WTC11 (cell line): Measurements from ENCODE around the gene AIG1. TPM values are rescaled to one million over a fixed set of nuclear protein-coding genes. Genes with fewer than 3 reads are reported as not detected.

Experiments
- ATAC-seq: fragments of 200-7000 bp; cut with Tn5 transposase; 2 replicates; pipeline ENCODE4 v1.10.0; 2021; ENCODE audit warnings: mild to moderate bottlenecking, moderate library complexity
- CTCF ChIA-PET: fragments of 300-600 bp; sonication (Branson Sonifier 250); formaldehyde crosslinking; loops from one replicate; lab custom pipeline; 2021; ENCODE audit warnings: antibody characterized with exemption; lab: Charles Lee
- POLR2A ChIA-PET: fragments of 350-600 bp; sonication (Branson Sonifier 250); formaldehyde crosslinking; loops from one replicate; lab custom pipeline; 2021; ENCODE audit warnings: antibody characterized with exemption; lab: Charles Lee
- DNase-seq: peaks from one replicate; pipeline ENCODE4 v3.0.0; 2021; ENCODE audit warnings: low spot score
- H3K27ac Mint-ChIP-seq: 2 replicates; pipeline ENCODE4 v1.8.0; 2021; ENCODE audit warnings: mixed read lengths
- H3K27me3 Mint-ChIP-seq: 2 replicates; pipeline ENCODE4 v1.8.0; 2021; ENCODE audit warnings: low read depth, mild to moderate bottlenecking, moderate library complexity, mixed read lengths
- H3K36me3 Mint-ChIP-seq: 2 replicates; pipeline ENCODE4 v1.8.0; 2021; ENCODE audit warnings: mixed read lengths
- H3K4me1 Mint-ChIP-seq: 2 replicates; pipeline ENCODE4 v1.8.0; 2022; ENCODE audit warnings: mixed read lengths
- H3K4me3 Mint-ChIP-seq: 2 replicates; pipeline ENCODE4 v1.8.0; 2021; ENCODE audit warnings: mild to moderate bottlenecking, moderate library complexity, mixed read lengths
- H3K9me3 Mint-ChIP-seq: 2 replicates; pipeline ENCODE4 v1.8.0; 2021; ENCODE audit warnings: mixed read lengths
- ARID4B ChIP-seq: sonication (generic); formaldehyde crosslinking; IDR thresholded peaks from 2 replicates; pipeline ENCODE4 v1.8.0; 2023; ENCODE audit warnings: missing genetic modification reagents, mild to moderate bottlenecking, borderline replicate concordance
- ATF1 ChIP-seq: sonication (generic); formaldehyde crosslinking; IDR thresholded peaks from 2 replicates; pipeline ENCODE4 v1.8.1; 2023; ENCODE audit warnings: mild to moderate bottlenecking, moderate library complexity, missing genetic modification reagents
- CBFB ChIP-seq: sonication (generic); formaldehyde crosslinking; IDR thresholded peaks from 2 replicates; pipeline ENCODE4 v1.8.1; 2022; ENCODE audit warnings: mild to moderate bottlenecking, low read depth, missing genetic modification reagents
- CDX4 ChIP-seq: fragments of 250-450 bp; sonication (Bioruptor Pico); IDR thresholded peaks from 2 replicates; pipeline ENCODE4 v1.9.0; 2021; ENCODE audit warnings: moderate library complexity, mild to moderate bottlenecking, inconsistent platforms, borderline replicate concordance
- FOXK1 ChIP-seq: sonication (generic); formaldehyde crosslinking; IDR thresholded peaks from 2 replicates; pipeline ENCODE4 v1.8.0; 2022; ENCODE audit warnings: mild to moderate bottlenecking, moderate library complexity, missing genetic modification reagents
- FOXP1 ChIP-seq: sonication (generic); formaldehyde crosslinking; IDR thresholded peaks from 2 replicates; pipeline ENCODE4 v1.8.0; 2022; ENCODE audit warnings: missing genetic modification reagents, mild to moderate bottlenecking, moderate library complexity, borderline replicate concordance
- GTF2I ChIP-seq: fragments of 250-450 bp; sonication (Bioruptor Pico); conservative IDR thresholded peaks from 2 replicates; pipeline ENCODE4 v1.4.0; 2021; ENCODE audit warnings: mild to moderate bottlenecking
- HMGXB4 ChIP-seq: sonication (generic); formaldehyde crosslinking; IDR thresholded peaks from 2 replicates; pipeline ENCODE4 v1.8.1; 2023; ENCODE audit warnings: mild to moderate bottlenecking, moderate library complexity, missing genetic modification reagents
- NR1H2 ChIP-seq: sonication (generic); formaldehyde crosslinking; IDR thresholded peaks from 2 replicates; pipeline ENCODE4 v1.9.0; 2021; ENCODE audit warnings: mild to moderate bottlenecking, moderate library complexity, missing genetic modification reagents
- PREB ChIP-seq: sonication (generic); formaldehyde crosslinking; IDR thresholded peaks from 2 replicates; pipeline ENCODE4 v1.8.1; 2022; ENCODE audit warnings: mild to moderate bottlenecking, missing genetic modification reagents, moderate library complexity, borderline replicate concordance
- SP1 ChIP-seq: sonication (generic); formaldehyde crosslinking; conservative IDR thresholded peaks from 2 replicates; pipeline ENCODE4 v1.8.1; 2022; ENCODE audit warnings: missing genetic modification reagents
- TP53 ChIP-seq: sonication (generic); formaldehyde crosslinking; IDR thresholded peaks from 2 replicates; pipeline ENCODE4 v1.8.1; 2023; ENCODE audit warnings: mild to moderate bottlenecking, missing genetic modification reagents
- USF1 ChIP-seq: sonication (generic); formaldehyde crosslinking; IDR thresholded peaks from 2 replicates; pipeline ENCODE4 v1.8.0; 2022; ENCODE audit warnings: mild to moderate bottlenecking, missing genetic modification reagents
- ZNF138 ChIP-seq: sonication (generic); formaldehyde crosslinking; conservative IDR thresholded peaks from 2 replicates; pipeline ENCODE4 v1.8.1; 2022; ENCODE audit warnings: mild to moderate bottlenecking, moderate library complexity, missing genetic modification reagents
- ZNF423 ChIP-seq: fragments of 250-450 bp; sonication (Bioruptor Pico); IDR thresholded peaks from 2 replicates; pipeline ENCODE4 v2.1.2; 2022; ENCODE audit warnings: mild to moderate bottlenecking, moderate library complexity
- ZSCAN18 ChIP-seq: fragments of 250-450 bp; sonication (Bioruptor Pico); IDR thresholded peaks from 2 replicates; pipeline ENCODE4 v2.1.2; 2022; ENCODE audit warnings: mild to moderate bottlenecking, moderate library complexity
- total RNA-seq: library from RNA; stranded (reverse); gene quantifications from 3 replicates; pipeline ENCODE4 v1.2.3, GENCODE V29; 2021

The AIG1 gene
- total RNA-seq, 1 experiment from 2014 or later: 38.8 TPM

- TF ChIP-seq USF1 (CRISPR knock-in tag) (no peak), CBFB (CRISPR knock-in tag) (no peak), HMGXB4 (CRISPR knock-in tag) (no peak), FOXP1 (no peak), ZNF138 (no peak), CDX4 (CRISPR knock-in tag) (no peak), PREB (CRISPR knock-in tag) (no peak), ZSCAN18 (CRISPR knock-in tag) (no peak), NR1H2 (CRISPR knock-in tag) (no peak), TP53 (CRISPR knock-in tag) (no peak), ATF1 (no peak)
- TF ChIP-seq, all 79 proteins: peak for 0
Measured at GRCh38 chr6:143149771-143150170, 89.1 kb downstream of the AIG1 start (continued).

- H3K27me3 Mint-ChIP-seq: no peaks in the 10 kb centered on the region
- ChIA-PET CTCF (no interaction called here), POLR2A (no interaction called here)
- no peaks in the 10 kb centered on the region for H3K9me3 Mint-ChIP-seq
- H3K27ac Mint-ChIP-seq: no peak overlapping the region
- ATAC-seq (no peak), DNase-seq (no peak)
- H3K4me1 Mint-ChIP-seq: no peaks in the 10 kb centered on the region
- no peak overlapping the region for H3K4me3 Mint-ChIP-seq
- no peak for TF ChIP-seq GTF2I (CRISPR knock-in tag)
- no peak for TF ChIP-seq ZNF423 (CRISPR knock-in tag)
- TF ChIP-seq FOXK1 (CRISPR knock-in tag): no peak
- TF ChIP-seq ARID4B (CRISPR knock-in tag): no peak
- no peak for TF ChIP-seq ZNF138
- no peak for TF ChIP-seq SP1 (CRISPR knock-in tag)
- no peaks in the 10 kb centered on the region for H3K36me3 Mint-ChIP-seq
Measured at GRCh38 chr6:143150281-143150680, 89.6 kb downstream of the AIG1 start.
